Muscle of back (tissue), 11 donors: Measurements from ENCODE around the gene IRX4. TPM values are rescaled to one million over a fixed set of nuclear protein-coding genes. Genes with fewer than 3 reads are reported as not detected.
"Not testable (repeated sequence)": the region's sequence is repeated elsewhere in the genome, so short reads cannot be mapped to it uniquely, and the experiment has no call there.

Source experiments
- DNase-seq, 3 donors: peaks; one replicate each; pipeline versions ENCODE4 v3.0.0 to v3.0.0-alpha.2; 2013
- polyA plus RNA-seq, 10 donors: library from polyadenylated mRNA; unstranded; fragments of 120-200 nt; gene quantifications; one replicate each; pipeline ENCODE4 v1.2.1, GENCODE V29; 2013; ENCODE audit not compliant: insufficient read length in 10 of 10

Gene IRX4
- polyA plus RNA-seq, 10 donors, result 0.21 to 3.4 (median 0.42) TPM; not detected in 2

GRCh38 chr5:1860949-1861348 lies 21.8 kb downstream of the IRX4 start:
- DNase-seq, result no peak

GRCh38 chr5:1860021-1860610 lies 22.6 kb downstream of the IRX4 start:
- DNase-seq, result no peak

- no peak for DNase-seq
Observed at GRCh38 chr5:1859099-1859498, 23.6 kb downstream of the IRX4 start.

GRCh38 chr5:1858436-1858835 lies 24.3 kb downstream of the IRX4 start:
- DNase-seq, result no peak

- no peak for DNase-seq
Observed at GRCh38 chr5:1857256-1857600, 25.5 kb downstream of the IRX4 start.

GRCh38 chr5:1856596-1857255 lies 26.0 kb downstream of the IRX4 start:
- DNase-seq, result no peak

GRCh38 chr5:1855596-1855995 lies 27.1 kb downstream of the IRX4 start:
- no peak for DNase-seq

- DNase-seq, result no peak
Observed at GRCh38 chr5:1855075-1855474, 27.6 kb downstream of the IRX4 start.

- DNase-seq, result no peak
Observed at GRCh38 chr5:1853531-1853930, 29.2 kb downstream of the IRX4 start.

GRCh38 chr5:1852324-1852947 lies 30.3 kb downstream of the IRX4 start:
- no peak for DNase-seq

GRCh38 chr5:1851290-1851934 lies 31.3 kb downstream of the IRX4 start:
- DNase-seq, result no peak

- no peak for DNase-seq
Observed at GRCh38 chr5:1850324-1851154, 32.2 kb downstream of the IRX4 start.

- DNase-seq, result no peak
Observed at GRCh38 chr5:1847611-1848010, 35.1 kb downstream of the IRX4 start.

- DNase-seq, result no peak
Observed at GRCh38 chr5:1847056-1847455, 35.7 kb downstream of the IRX4 start.

GRCh38 chr5:1846583-1846982 lies 36.1 kb downstream of the IRX4 start:
- no peak for DNase-seq

- DNase-seq, result no peak
Observed at GRCh38 chr5:1845696-1846095, 37.0 kb downstream of the IRX4 start.

- DNase-seq, result no peak
Observed at GRCh38 chr5:1844708-1845436, 37.9 kb downstream of the IRX4 start.

GRCh38 chr5:1843761-1844160 lies 39.0 kb downstream of the IRX4 start:
- not testable (repeated sequence) for DNase-seq

- DNase-seq, result no peak
Observed at GRCh38 chr5:1842004-1842819, 40.5 kb downstream of the IRX4 start.

- no peak for DNase-seq
Observed at GRCh38 chr5:1840741-1841521, 41.8 kb downstream of the IRX4 start.
